GM13977 (cell line): Measurements from ENCODE around the gene CHAC2.

Source experiments
- DNase-seq: peaks from one replicate; pipeline ENCODE4 v3.0.0; 2012; ENCODE audit warnings: low spot score
- in situ Hi-C: fragments of 300-500 bp; cut with MboI; formaldehyde crosslinking; loops from one replicate; pipeline ENCODE4 v1.12.0; 2022; ENCODE audit warnings: low sequenced_read_pairs, low pct_unique_long_range_greater_than_20kb, mixed read lengths, inconsistent platforms; ENCODE audit not compliant: unreplicated experiment
- TF ChIP-seq, protein P1 (sequence below): IDR thresholded peaks from 2 replicates; pipeline ENCODE4 v1.5.1; 2012; ENCODE audit warnings: mild to moderate bottlenecking, control low read depth; ENCODE audit not compliant: insufficient read depth; ENCODE audit errors: extremely low read depth, missing control alignments

Gene CHAC2

DNA sequence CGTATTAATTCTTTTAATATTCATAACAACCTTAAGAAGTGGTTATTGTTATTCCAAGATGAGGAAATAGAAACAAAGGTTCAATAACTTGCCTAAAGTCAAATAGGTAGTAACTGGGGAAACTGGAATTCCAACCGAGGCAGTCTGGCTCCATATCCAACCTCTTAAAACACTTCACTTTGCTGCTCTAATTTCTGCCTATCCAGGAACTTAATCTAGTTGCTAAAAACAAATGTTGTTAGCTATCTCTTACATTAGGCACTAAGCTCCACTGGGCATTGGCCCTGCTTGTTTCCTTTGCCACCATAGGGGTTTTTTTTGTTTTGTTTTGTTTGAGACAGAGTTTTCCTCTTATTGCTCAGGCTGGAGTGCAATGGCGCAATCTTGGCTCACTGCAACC, 44.0 kb downstream of the CHAC2 start:
- TF ChIP-seq, protein P1, sequence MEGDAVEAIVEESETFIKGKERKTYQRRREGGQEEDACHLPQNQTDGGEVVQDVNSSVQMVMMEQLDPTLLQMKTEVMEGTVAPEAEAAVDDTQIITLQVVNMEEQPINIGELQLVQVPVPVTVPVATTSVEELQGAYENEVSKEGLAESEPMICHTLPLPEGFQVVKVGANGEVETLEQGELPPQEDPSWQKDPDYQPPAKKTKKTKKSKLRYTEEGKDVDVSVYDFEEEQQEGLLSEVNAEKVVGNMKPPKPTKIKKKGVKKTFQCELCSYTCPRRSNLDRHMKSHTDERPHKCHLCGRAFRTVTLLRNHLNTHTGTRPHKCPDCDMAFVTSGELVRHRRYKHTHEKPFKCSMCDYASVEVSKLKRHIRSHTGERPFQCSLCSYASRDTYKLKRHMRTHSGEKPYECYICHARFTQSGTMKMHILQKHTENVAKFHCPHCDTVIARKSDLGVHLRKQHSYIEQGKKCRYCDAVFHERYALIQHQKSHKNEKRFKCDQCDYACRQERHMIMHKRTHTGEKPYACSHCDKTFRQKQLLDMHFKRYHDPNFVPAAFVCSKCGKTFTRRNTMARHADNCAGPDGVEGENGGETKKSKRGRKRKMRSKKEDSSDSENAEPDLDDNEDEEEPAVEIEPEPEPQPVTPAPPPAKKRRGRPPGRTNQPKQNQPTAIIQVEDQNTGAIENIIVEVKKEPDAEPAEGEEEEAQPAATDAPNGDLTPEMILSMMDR: no peak
- no peak for DNase-seq
- in situ Hi-C loops: no loop called here

DNA sequence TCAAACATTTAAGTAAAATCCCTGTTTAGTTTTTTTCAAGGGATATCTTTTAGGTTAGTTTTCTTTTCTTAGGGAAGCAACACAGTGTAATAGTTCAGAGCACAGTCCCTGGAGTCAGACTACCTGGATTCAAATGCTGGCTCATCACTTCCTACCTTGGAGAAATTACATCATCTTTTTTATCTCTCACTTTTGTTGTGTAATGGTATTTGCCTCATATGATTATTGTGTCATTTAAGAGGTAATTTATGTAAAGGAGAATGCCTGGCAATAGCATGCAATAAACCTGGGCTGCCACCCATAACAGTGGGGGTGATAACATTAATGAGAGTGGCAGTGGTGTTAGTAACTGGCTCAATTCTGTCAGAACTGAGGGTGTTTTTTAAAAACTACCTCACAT, 45.5 kb downstream of the CHAC2 start:
- no peak for DNase-seq
- TF ChIP-seq, protein P1: no peak
- in situ Hi-C loops: no loop called here

DNA sequence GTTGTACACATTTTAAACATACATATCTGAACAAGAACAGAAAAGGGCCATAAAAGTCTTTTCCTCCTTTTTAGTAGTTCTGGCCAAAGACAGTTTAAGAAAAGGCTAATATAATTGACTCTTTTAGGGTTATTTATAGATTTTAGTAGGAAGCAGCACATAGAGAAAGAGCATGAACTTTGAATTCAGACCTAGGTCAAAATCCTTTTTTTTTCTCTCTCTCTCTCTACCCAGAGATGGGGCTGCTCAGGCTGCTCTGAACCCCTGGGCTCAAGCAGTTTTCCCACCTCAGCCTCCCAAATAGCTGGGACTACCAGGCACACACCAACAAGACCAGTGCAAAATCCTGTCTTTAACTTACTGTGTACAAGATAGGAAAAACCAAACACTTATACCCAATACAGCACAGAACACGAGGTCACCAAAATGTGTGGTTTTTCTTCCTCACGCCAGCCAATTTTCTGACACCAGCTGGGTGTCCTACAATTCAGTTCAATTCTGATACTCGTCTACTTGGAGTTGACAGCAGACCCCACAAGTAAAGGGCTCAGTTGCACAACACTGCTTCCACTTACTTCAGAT, 51.3 kb downstream of the CHAC2 start:
- TF ChIP-seq, protein P1: no peak
- in situ Hi-C loops: no loop called here
- no peak for DNase-seq

DNA sequence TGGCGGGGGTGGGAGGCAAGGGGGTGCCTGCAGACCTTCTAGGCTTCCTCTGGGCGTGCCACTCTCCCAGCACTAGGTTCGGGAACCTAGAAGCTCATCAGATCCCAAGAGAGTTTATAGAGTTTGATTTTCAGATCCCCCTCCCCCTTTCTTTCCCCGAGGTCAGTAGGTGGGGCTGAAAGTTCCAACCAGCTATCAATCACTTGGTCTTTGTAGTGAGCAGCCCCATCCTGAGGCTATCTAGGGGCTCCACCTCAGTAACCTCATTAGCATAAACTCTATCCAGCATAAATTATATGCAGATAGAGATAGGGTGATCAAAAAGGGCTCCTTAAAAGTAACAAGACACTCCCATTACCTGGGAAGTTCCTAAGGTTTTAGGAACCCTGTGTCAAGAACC, 52.0 kb downstream of the CHAC2 start:
- no peak for DNase-seq
- TF ChIP-seq, protein P1: no peak
- in situ Hi-C loops: no loop called here

DNA sequence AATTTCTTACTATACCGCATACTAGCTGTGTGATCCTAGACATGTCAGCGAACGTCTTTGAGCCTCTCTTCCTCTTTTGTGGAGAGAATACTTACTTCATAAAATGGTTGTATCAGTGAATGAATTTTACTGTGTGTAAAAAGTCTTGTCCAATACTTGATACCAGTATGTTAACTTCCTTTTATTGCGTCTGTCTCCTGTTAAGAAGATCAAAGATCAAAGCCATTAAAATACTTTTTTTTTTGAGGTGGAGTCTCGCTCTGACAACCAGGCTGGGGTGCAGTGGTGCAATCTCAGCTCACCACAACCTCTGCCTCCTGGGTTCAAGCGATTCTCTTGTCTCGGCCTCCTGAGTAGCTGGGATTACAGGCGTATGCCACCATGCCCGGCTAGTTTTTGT, 52.4 kb downstream of the CHAC2 start:
- no peak for DNase-seq
- TF ChIP-seq, protein P1: no peak
- in situ Hi-C loops: no loop called here

DNA sequence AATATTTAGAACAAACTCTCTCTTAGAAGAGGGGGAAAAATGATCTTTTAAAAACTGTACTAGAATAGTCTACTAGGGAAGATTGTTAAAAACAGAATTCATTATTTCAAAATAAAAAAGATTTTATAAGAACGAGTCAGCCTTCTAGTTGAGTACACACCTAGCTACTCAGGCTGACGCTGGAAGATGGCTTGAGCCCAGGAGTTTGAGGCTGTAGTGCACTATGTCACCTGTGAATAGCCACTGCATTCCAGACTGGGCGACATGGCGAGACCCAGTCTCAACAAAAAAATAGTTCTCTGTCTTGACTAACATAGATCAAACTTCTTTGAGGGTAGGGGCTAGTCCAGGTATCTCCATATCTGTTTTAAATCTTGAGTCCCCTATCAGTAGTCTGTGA, 53.1 kb downstream of the CHAC2 start:
- in situ Hi-C loops: no loop called here
- TF ChIP-seq, protein P1: no peak
- DNase-seq: no peak

DNA sequence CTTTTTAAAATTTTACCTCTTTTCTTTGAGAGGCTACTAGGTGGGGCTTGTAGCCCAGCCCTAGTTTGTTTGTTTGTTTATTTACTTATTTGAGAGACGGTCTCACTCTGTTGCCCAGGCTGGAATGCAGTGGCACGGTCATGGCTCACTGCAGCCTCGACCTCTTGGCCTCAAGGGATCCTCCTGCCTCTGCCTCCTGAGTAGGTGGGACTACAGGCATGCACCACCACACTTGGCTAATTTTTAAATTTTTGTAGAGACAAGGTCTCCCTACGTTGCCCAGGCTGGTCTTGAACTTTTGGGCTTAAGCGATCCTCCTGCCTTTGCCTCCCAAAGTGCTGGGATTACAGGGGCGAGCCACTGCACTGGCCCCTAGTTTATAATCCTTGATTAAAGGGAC, 54.2 kb downstream of the CHAC2 start:
- in situ Hi-C loops: no loop called here
- TF ChIP-seq, protein P1: no peak
- no peak for DNase-seq
